Measurements from ENCODE around the gene KLHDC9. TPM values are rescaled to one million over a fixed set of nuclear protein-coding genes. Genes with fewer than 3 reads are reported as not detected.

The KLHDC9 gene
- total and polyA plus RNA-seq, 2 of the 8 experiments (the other 6 are each of a cell fraction or from before 2014, with no cell fraction given) = 6.5 to 15.6 TPM

DNA sequence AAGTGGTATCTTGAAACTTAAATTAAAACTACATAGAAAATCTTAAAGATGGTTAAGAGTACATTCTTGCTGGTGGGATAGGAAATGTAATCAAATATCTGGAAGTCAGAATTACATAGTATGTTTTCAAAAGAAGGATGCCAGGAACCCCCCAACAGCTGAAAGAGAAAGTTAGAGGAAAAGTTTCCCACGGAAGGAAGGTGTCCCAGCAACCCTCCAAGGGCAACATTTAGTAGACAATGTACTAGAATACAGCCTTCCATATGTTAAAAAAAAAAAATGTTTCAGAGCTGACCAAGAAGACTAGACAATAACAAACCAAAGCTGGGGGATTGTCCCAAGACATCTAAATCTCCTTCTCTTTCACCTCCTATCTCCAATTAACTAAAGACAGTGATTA, 32.1 kb downstream of the KLHDC9 start:
- no peak overlapping the region for H3K18ac ChIP-seq (ENCODE audit: extremely low read depth, low read length)
- H3K56ac ChIP-seq (replicated peaks; ENCODE audit: insufficient read length, low read depth, low read length) = no peak overlapping the region
- H3K4me2 ChIP-seq (ENCODE audit: insufficient read depth in 1 of 2, low read depth in 2 of 2, low read length in 2 of 2) = peak overlapping the region; percentile 75 to 78; a peak in 2 of 4 replicates
- ChIA-PET CTCF (ENCODE audit: partially characterized antibody) (interaction anchor here (1.9 kb wide), 1 partner anchor 33 kb away, joined by 7 read pairs; no protein-coding TSS in a partner anchor), POLR2A (ENCODE audit: partially characterized antibody) (interaction anchor here (1.4 to 9.6 kb wide), 2 partner anchors 23 to 85 kb away, joined by 3 to 130 read pairs; partner anchors contain the start of genes UFC1, USF1 and USP21)
- no peak overlapping the region for H2BK12ac ChIP-seq (ENCODE audit: low read depth, low read length)
- H3K4ac ChIP-seq (replicated peaks; ENCODE audit: insufficient read length, low read depth, low read length) = no peak overlapping the region
- peaks cover 2 to 5% of the 10 kb centered on the region in 2 experiments for H4K20me1 ChIP-seq (replicated peaks in 1 of 2; ENCODE audit: control insufficient read depth in 1 of 2, insufficient read depth in 2 of 2, low read length in 2 of 2)
- H3K36me3 ChIP-seq (ENCODE audit: control insufficient read depth in 2 of 4, insufficient read depth in 4 of 4, low read length in 3 of 4) = peaks cover 0 to 35% (median 11%) of the 10 kb centered on the region in 4 experiments; a peak in 6 of 8 replicates
- peaks cover 0 to 65% of the 10 kb centered on the region in 2 experiments; a peak in 3 of 4 replicates for H3K79me2 ChIP-seq (ENCODE audit: control insufficient read depth in 1 of 2, insufficient read depth in 2 of 2, low read length in 2 of 2)
- peaks cover 6% of the 10 kb centered on the region for H3K79me1 ChIP-seq (ENCODE audit: low read depth, low read length)
- no peak overlapping the region for H2BK5ac ChIP-seq (ENCODE audit: low read depth, low read length)
- no peak overlapping the region for H2BK120ac ChIP-seq (replicated peaks; ENCODE audit: low read depth, low read length)
- H2AK5ac ChIP-seq (ENCODE audit: low read depth, low read length) = no peak overlapping the region
- no peak overlapping the region for H2BK15ac ChIP-seq (ENCODE audit: low read length)
- peaks cover 9% of the 10 kb centered on the region for H3K23me2 ChIP-seq (ENCODE audit: low read depth, low read length)
- H3K4me1 ChIP-seq (replicated peaks in 1 of 4; ENCODE audit: control insufficient read depth in 3 of 4, insufficient read depth in 4 of 4, low read length in 3 of 4) = no peaks in the 10 kb centered on the region; a peak in 1 of 7 replicates
- no peak for FAIRE-seq
- H3K27ac ChIP-seq (ENCODE audit: low read depth, low read length) = no peak overlapping the region
- H4K5ac ChIP-seq (ENCODE audit: insufficient read length, low read depth, low read length) = no peak overlapping the region
- no peak for DNase-seq (ENCODE audit: low read depth in 1 of 2, low spot score in 2 of 2)
- no peak overlapping the region for H3K14ac ChIP-seq (ENCODE audit: insufficient read length)
- H3K27me3 ChIP-seq (replicated peaks in 1 of 4; ENCODE audit: control insufficient read depth in 3 of 4, extremely low read depth in 1 of 4, insufficient read depth in 3 of 4, low read length in 3 of 4) = no peaks in the 10 kb centered on the region
- no peak overlapping the region for H2AFZ ChIP-seq (ENCODE audit: low read length)
- no peak overlapping the region for H4K8ac ChIP-seq (ENCODE audit: extremely low read depth, insufficient read depth, low read length)
- no peak overlapping the region for H3K9ac ChIP-seq (replicated peaks in 1 of 4; ENCODE audit: extremely low read depth in 1 of 4, low read depth in 3 of 4, low read length in 3 of 4)
- peak overlapping the region in 1 of 4 experiments; percentile 97; a peak in 4 of 8 replicates for H3K4me3 ChIP-seq (ENCODE audit: extremely low read depth in 1 of 4, insufficient read depth in 2 of 4, low read depth in 3 of 4, low read length in 4 of 4)
- H4K91ac ChIP-seq (replicated peaks; ENCODE audit: insufficient read length, low read length) = no peak overlapping the region
- no peak overlapping the region for H3K23ac ChIP-seq (ENCODE audit: insufficient read length)
- no peaks in the 10 kb centered on the region for H3K9me3 ChIP-seq (ENCODE audit: insufficient read depth in 2 of 2, low read depth in 1 of 2, low read length in 1 of 2)
- WGBS, 2 experiments (ENCODE audit: extremely low coverage in 1 of 2, insufficient coverage in 1 of 2, insufficient read length in 1 of 2, insufficient replicate concordance in 2 of 2, low coverage in 1 of 2, low lambda C conversion rate in 2 of 2, missing lambda C conversion rate in 1 of 2) = 79% methylated on average over 1 of the region's 1 CpG; no CpG with 5 or more reads in 1 of the 2 experiments
- H2BK20ac ChIP-seq (ENCODE audit: low read length) = no peak overlapping the region
- TF ChIP-seq, protein P1, sequence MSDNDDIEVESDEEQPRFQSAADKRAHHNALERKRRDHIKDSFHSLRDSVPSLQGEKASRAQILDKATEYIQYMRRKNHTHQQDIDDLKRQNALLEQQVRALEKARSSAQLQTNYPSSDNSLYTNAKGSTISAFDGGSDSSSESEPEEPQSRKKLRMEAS (IDR thresholded peaks at IDR 0.05) = no peak
- TF ChIP-seq RXRA (IDR thresholded peaks at IDR 0.05; ENCODE audit: insufficient read depth, low read depth, low read length) (no peak), EGR1 (IDR thresholded peaks at IDR 0.05; ENCODE audit: borderline replicate concordance, low read depth, low read length) (no peak), EP300 (IDR thresholded peaks at IDR 0.05; ENCODE audit: borderline replicate concordance in 1 of 2, low read depth in 2 of 2, low read length in 2 of 2) (no peak), TAF7 (optimal IDR thresholded peaks at IDR 0.05; ENCODE audit: borderline replicate concordance, low read depth, low read length) (no peak), TAF1 (IDR thresholded peaks at IDR 0.05; ENCODE audit: low read depth, low read length) (no peak), SUZ12 (IDR thresholded peaks at IDR 0.05; ENCODE audit: low read length) (no peak), KDM5A (IDR thresholded peaks at IDR 0.05; ENCODE audit: low read length) (no peak), TEAD4 (IDR thresholded peaks at IDR 0.05; ENCODE audit: low read depth, low read length) (no peak), BACH1 (IDR thresholded peaks at IDR 0.05; ENCODE audit: low read length) (no peak), CREB1 (IDR thresholded peaks at IDR 0.05) (no peak), SIX5 (IDR thresholded peaks at IDR 0.05; ENCODE audit: low read depth, low read length) (no peak)
- TF ChIP-seq, protein P2, sequence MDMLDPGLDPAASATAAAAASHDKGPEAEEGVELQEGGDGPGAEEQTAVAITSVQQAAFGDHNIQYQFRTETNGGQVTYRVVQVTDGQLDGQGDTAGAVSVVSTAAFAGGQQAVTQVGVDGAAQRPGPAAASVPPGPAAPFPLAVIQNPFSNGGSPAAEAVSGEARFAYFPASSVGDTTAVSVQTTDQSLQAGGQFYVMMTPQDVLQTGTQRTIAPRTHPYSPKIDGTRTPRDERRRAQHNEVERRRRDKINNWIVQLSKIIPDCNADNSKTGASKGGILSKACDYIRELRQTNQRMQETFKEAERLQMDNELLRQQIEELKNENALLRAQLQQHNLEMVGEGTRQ (IDR thresholded peaks at IDR 0.05; ENCODE audit: low read length) = no peak
